G401.6 (cell line): ENCODE measurements around the gene NXN.
"Not testable (repeated sequence)": the region's sequence is repeated elsewhere in the genome, so short reads cannot be mapped to it uniquely, and the experiment has no call there.

Experiments used
- FAIRE-seq: peaks from 2 replicates; lab custom pipeline; 2012; peaks lifted over from hg19 to GRCh38; lab: Jason Lieb, UNC

The NXN gene

DNA sequence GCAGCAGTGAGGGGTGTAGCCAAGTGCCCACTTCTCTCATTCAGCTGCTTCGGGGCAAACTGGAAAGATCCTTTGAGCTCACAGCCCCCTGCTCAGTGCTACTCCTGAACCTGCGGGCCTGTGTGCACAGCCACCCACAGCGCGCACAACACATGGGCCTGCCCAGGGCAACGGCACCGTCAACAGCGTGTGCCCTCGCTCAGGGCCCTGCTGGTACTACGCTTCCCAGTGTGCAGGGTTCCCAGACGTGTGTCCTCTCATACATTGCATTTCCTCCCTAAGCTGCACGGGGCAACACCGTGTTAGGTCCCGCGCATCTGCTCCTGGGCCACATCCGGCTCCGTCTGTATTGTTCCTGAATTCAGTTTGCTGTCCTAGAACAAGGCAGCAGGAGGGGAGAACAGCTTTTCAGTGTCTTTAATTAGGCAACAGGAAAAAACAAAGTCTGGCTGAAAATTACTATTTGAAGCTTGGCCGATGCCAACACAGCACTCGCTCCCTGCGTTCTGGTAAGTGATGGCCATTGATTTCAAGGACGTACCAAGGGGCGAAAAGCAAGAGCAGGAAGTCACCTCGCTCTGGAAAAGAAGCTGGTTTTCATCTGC is 182.2 kb downstream of the NXN start:
- no peak for FAIRE-seq

DNA sequence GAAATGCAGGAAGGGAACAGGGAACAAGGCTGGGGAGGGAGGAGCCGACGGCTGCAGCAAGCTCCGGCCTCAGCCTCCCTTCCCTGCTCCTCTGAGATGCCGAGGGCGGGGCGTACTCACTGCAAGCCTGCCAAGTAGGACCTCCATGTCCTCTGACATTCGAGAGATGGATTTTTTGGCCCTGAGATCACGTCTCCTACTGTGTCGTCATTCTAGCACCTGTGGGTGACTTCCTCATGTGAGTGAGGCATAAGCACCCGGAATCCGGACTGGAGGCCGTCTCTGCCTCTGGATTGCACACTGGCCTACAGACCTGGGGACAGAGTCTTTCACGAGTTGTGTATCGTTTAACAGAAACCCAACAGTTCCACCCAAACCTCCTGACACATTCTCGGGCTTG is 183.0 kb downstream of the NXN start:
- no peak for FAIRE-seq

DNA sequence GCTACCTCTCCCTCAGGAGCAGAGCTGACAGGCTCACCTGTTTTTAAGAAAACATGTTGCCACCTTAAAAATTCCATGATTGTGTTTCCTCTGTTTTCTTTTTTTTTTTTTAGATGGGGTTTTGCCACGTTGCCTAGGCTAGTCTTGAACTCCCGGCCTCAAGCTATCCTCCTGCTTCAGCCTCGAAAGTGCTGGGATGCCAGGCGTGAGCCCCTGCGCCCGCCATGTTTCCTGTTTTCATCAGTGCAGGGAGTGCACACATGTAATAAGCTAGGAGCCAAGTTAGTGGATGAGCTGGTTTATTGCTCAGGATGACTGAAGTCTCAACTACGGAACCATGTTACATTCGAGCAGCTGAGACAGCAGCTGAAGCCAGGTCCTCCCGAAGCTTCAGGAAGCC is 183.9 kb downstream of the NXN start:
- no peak for FAIRE-seq

DNA sequence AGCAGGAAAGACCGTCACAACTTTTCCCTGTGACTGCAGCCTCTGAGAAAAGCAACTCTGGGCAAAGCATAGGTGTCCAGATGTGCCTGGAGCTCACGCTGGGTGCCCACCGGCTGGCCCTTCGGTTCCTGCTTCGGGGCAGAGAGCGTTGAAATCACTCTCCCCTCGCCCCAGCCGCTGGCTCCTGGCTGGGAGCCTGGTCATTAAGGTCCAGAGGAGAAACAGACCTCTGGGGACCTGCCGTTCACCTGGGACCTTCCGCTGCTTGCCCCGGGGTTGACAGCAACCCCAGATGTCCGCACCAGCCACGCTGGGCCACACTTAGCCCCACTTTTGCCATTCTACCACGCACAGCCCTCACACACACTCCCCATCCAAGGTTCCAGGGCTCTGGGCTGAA is 184.3 kb downstream of the NXN start:
- no peak for FAIRE-seq

DNA sequence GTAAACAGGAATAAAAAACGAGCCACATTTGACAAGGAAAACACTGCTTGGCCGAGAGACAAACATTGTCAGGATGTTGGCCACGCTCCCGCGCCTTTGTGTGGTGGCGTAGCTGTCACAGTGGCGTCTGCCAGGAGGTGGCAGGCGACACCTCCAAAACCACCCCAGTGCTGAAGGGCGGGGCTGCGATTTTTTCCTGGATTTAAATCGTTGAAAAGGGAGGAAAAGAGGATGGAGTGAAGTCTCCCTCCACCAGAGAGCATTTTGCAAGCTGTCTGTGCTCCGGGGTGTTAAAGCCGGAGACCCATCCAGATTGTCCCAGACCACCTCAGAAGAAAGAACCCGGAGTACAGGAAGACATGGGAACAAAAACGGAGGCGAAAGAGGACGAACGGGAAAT is 184.7 kb downstream of the NXN start:
- peak; percentile 53 for FAIRE-seq

DNA sequence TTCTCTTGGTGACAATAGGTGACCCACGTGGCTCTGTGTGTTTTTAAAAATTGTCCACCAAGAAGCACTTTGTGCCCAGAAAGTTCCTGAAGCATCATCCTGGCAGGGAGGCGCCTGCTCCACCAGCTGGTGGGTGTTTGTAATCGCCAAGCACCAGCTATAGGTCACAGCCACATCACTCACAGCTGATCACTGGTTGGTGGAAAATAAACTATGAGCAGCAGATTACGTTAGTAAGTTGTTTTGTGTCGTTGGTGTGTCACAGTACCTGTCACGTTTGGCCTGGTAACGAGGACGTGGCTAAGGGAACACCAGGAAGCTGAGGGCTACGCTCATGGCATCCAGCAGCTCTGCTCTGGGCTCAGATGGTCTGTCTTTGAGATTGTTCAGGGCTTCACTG is 187.3 kb downstream of the NXN start:
- FAIRE-seq: no peak

DNA sequence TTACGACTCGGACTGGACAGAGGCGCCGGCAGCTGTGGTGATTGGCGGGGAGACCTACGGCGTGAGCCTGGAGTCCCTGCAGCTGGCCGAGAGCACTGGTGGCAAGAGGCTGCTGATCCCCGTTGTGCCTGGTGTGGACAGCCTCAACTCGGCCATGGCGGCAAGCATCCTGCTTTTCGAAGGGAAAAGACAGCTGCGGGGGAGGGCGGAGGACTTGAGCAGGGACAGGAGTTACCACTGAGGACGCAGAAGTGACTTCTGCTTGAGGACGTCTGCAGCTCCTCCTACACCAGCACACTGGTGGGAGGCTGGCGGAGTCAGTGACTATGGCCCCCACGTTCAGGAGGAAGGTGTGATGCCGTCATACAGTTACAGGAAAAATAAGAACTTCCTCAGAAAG is 187.7 kb downstream of the NXN start:
- no peak for FAIRE-seq

DNA sequence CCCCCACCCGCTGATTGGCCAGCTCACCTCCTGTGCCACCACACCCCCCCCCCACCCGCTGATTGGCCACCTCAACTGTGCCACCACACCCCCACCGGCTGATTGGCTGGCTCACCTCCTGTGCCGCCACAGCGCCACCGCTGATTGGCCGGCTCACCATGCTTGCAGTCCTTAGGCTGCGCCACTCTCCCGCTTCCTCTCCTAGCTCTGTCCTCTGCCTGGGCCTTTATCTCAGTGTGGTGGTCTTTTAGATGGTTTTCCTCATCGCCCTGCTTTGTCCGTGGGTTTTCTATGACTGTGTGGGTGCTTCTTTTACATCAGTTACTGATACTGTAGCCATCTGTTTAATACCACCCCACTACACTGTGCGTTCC is 188.7 kb downstream of the NXN start:
- FAIRE-seq: not testable (repeated sequence)

DNA sequence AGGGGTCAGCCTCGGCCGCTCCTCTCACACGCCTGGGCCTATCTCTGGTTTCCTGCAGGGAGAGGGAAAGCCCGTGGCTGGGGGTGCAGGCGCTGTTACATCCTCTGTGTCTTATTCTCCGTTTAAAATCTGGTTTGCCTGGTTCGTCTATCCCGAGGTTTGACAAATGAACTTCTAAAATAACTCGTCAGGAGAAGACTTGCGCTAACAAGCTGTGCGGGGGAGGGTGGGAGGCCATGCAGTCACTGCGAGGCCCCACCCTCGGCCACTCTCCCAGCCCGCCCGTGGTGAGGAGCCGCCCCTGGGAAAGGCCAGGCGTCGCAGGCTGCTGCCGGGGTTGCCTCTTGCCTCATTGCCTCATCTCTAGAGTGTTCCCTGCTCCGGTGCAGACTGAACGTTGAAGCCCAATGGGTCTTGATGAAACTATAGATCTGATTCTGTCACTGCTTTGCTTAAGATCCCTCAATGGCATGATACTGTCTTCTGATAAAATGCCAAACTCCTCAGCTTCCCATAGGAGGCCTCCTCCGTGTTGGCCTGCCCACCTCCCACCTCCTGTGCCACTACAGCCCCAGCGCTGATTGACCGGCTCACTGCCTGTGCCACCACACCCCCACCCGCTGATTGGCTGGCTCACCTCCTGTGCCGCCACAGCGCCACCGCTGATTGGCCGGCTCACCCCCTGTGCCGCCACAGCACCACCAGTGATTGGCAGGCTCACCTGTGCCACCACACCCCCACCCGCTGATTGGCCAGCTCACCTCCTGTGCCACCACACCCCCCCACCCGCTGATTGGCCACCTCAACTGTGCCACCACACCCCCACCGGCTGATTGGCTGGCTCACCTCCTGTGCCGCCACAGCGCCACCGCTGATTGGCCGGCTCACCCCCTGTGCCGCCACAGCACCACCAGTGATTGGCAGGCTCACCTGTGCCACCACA is 189.4 kb downstream of the NXN start:
- FAIRE-seq: not testable (repeated sequence)

DNA sequence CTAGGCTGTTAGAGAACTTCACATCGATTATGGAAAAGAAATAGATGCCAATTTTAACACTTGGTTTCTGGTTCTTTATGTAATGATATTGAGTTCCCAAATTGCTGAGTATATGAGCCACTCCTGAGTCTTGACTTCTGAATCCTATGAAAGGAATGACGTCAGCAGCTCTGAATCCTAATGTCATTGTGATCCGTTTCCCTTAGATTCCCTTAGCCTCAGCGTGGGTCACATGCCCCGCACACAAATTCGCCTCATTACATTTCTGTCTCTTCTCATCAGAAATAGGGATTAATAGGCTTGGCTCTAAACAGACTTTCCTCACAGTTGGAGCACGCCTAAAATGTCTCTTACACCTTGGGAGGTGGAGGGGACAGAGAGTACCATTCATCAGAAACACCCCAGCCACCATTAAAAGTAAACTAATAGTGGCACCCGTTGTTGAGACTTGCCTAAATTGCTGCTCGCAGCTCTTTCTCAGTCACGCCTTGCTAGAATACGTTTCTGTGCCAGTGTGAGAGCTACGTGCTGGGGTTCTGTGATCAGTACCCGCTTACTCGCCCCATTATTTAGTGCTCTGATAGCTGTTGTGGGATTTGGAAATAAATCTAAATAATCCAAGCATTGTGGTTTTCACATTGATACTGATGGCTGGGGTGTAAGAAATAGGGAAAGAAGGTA is 190.3 kb downstream of the NXN start:
- no peak for FAIRE-seq

DNA sequence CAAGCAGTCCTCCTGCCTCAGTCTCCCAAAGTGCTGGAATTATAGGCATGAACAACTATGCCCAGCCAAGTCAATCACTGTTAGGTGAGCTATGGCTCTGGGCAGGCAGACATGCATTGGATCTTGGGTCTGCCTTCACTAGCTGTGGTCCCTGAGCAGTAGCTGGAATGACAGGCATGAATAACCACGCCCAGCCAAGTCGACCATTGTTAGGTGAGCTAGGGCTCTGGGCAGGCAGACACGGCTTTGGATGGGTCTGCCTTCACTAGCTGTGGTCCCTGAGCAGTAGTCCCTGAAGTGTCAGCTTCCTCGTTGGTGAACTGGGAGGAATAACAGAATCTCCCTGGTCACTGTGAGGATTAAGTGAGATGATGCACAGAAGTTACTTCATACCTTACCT is 191.0 kb downstream of the NXN start:
- no peak for FAIRE-seq

DNA sequence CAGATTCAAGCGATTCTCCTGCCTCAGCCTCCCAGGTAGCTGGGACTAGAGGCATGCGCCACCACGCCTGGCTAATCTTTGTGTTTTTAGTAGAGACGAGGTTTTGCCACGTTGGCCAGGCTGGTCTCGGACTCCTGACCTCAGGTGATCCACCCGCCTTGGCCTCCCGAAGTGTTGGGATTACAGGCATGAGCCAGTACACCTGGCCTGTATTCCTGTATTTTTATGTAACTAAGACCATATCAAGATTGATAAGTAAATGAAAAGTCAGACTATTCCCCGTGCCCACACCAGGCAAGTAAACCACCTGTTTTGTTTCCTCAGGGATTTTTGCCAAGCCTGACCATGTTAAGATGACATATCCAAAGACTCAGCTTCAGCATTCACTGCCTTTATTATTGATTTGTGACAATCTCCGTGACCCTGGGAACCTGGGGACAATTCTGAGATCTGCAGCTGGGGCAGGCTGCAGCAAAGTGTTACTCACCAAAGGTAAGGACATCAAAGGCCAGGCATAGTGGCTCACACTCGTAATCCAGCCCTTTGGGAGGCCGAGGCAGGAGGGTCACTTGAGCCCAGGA is 191.8 kb downstream of the NXN start:
- no peak for FAIRE-seq

DNA sequence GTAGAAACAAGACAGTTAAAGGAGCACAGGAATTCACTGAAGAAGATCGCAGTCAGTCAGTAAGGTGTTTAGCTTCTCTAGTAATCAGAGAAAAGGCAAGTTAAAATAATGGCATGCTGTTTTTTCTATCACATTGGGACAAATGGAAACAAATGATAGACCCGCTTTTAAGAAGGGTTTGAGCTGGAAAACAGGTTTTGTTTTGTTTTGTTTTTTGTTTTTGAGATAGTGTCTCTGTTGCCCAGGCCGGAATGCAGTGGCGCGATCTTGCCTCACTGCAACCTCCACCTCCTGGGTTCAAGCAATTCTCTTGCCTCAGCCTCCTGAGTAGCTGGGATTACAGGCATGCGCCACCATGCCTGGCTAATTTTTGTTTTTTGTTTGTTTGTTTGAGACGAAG is 193.7 kb downstream of the NXN start:
- FAIRE-seq: not testable (repeated sequence)

DNA sequence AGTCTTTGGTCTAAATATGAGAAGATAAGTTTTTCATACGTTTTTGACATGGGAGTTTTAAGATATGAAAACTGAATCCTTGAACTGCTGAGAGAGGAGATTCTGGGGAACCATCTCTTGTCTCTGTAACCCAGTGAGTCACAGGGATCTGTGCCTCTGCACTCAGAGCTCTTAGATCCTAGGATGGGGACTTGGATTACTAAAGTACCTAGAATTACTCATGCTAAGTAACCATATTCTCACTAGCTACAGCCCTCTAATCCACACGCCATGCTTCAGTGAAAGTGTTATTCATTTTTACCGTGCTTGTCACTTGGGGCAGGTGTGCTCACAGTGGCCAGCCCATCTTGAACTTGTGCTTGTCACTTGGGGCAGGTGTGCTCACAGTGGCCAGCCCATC is 195.4 kb downstream of the NXN start:
- FAIRE-seq: no peak

DNA sequence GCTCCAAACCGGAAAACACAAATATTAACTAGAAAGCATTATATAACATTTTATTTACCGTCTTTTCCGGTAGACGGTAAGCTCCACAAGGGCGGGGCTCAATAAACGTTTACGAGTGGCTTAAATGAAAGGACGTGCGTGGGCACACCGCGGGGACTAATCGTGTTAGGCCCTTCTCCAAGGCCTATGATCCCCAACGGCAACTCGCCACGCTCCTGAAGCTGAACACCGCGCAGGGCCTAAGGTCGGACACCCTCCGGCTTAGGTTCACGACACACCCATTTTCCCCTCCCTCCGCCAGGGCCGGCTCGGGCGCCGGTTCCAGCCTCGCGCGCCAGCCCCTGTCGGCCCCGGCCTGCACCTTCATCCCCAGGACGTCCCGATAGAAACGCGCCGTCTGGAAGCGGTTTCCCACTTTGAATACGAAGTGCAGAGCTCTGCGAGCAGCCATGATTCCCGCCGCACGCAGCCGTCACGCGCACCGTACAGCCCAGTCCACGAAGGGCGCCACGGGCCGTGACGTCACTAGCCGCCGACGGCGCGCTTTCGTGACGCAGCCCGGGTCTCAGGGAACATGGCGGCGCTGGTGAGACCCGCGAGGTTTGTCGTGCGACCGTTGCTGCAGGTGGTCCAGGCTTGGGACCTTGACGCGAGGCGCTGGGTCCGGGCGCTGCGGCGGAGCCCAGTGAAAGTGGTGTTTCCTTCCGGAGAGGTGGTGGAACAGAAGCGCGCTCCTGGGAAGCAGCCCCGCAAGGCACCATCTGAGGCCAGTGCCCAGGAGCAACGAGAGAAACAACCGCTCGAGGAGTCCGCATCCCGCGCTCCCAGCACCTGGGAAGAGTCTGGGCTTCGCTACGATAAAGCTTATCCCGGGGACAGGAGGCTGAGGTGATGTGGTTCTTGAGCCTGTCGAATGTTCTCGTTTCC is 197.5 kb downstream of the NXN start, which contains the start of the genes GLOD4 and MRM3:
TSS of gene GLOD4 (minus strand) at position 476 of the 927 bp plus-strand sequence. CDS start at position 451, 25 bp downstream.
TSS of gene MRM3 (plus strand) at position 549 of the 927 bp plus-strand sequence. CDS start at position 575, 26 bp downstream.
- peak; percentile 31 for FAIRE-seq

DNA sequence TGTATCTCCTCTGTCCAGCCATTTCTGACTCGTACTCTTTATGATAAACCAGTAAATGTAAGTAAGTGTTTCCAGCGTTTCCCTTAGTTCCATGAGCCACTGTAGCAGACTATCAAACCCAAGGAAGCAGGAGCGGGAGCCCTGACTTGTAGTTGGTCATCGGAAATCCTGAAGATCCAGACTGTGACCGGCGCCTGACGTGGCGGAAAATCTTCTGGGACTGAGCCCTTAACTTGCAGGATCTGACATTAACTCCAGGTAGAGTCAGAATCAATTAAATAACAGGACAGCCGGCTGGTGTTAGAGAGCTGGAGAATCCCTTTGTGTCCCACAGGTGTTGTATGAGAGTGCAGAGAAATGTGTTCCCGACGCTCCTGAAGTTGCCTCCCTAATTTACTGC is 201.5 kb downstream of the NXN start:
- FAIRE-seq: no peak

DNA sequence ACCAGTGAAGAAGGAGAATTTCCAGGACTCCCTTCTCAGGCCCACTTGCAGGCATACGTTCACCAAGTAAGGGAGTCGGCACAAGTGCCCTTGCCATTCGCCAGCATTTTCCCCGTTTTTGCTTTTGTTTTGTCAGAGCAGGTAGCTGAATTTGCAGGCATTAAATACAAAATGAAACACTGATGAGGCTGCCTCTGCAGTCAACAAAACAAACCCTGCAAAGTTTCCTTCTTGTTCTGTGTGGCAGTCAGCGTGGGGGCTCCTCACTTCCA is 205.3 kb downstream of the NXN start:
- no peak for FAIRE-seq

DNA sequence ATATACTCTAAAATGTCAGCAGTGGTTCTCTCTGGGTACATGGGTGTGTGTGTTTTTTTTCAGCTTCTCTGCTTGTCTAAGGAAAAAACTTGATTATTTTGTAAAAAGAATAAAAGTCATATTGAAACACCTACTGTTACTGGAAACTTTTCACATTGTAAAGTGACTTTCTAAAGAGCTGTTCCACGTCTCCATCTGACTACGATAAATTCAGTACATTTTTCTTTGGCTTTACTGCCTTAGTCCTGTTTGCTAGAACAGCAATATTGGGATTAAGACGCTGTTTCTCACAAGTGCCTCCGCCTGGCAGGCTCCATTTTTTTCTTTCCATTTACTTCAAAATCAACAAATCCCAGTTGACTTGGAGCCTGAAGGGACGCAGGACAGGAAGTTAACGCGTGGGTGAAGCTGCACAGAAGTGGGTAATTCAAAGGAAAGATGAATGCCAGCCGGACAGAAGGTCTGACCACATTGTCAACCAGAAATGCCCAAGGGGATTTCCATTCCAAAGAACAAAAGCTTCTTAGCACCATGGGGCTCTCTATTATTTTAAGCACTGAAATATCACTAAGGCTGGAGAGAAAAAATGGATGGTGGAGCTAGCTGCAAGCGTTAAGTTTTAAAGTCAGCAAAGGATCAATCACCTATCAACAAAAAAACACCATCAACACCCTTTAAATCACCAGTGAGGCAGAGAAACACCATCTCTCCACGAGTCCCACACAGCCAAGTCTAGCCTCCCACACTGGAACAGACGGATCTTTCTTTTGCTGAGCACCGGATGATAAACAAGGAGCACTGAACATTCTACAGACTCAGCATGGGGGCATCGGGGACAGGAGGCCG is 205.9 kb downstream of the NXN start:
- no peak for FAIRE-seq

DNA sequence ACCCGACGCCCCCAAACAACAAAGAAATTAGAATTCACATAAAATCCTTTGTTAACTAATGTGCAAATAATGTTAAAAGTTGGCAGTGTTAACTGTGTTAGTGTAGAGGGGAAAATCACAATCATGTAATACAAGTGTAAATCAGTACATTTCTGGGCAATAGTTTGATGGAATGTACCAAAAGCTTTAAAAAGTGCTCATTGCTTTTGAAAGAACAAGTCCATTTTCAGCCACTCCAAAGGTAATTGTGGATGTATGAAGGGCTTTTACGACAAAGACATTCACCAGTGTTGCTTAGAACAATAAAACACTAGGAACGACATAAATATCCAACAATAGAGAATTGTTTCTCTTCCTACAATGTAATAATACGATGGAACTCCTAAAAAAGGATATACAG is 206.6 kb downstream of the NXN start:
- no peak for FAIRE-seq

DNA sequence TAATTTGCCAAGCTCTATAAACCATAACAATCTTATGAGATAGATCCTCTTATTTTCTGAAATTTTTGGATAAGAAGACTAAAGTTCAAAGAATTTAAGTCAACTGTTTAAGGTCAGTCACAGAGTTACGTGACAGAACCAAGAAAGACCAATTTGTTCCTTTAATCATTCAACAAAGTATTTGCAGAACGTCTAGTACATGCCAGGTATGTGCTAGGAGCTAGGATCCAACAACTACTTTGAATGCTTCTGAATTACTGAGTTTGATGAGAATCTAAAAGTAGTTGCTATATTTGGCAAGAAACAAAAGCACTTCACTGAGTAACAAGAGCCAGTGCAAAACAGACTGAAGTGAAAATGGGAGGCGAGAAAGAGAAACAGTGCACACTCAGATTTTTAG is 212.5 kb downstream of the NXN start:
- no peak for FAIRE-seq

DNA sequence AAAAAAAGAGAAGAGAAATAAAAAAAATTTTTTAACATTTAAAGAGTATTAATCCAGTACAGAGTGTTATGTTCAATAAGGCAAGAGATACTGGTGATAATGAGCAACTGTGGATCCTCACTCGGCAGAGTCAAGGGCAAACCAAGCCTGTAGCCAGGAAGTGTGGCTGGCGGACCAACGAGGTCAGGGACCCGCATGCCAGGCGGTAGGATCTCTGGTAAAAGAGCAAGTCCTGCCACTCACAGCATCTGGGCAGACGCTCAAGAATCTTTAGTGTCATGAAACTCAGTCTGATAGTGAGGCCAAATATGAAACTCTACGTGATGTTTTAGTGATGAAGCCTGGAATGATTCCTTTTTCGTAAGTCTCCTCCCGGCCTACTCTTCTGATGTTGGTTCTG is 219.2 kb downstream of the NXN start:
- FAIRE-seq: no peak
